Breast epithelium (tissue), 4 donors: ENCODE results near the gene NCOR1. TPM values are rescaled to one million over a fixed set of nuclear protein-coding genes. Genes with fewer than 3 reads are reported as not detected.
"Not testable (repeated sequence)": the region's sequence is repeated elsewhere in the genome, so short reads cannot be mapped to it uniquely, and the experiment has no call there.

Experiments
- DNase-seq, 2 donors: peaks; one replicate each; pipeline ENCODE4 v3.0.0-alpha.2; 2019; ENCODE audit warnings: low spot score in 2 of 2
- H3K27ac ChIP-seq, 2 donors: fragments of 200-600 bp; sonication (generic) in 1 of 2; one replicate each; pipeline ENCODE4 v1.5.1; 2016 to 2019; ENCODE audit warnings: mild to moderate bottlenecking in 1 of 2
- H3K27me3 ChIP-seq, 2 donors: fragments of 200-600 bp; sonication (generic) in 1 of 2; one replicate each; pipeline versions ENCODE4 v1.5.1 to v1.6.0; 2017 to 2019; ENCODE audit warnings: control low read depth in 1 of 2, mild to moderate bottlenecking in 1 of 2
- H3K36me3 ChIP-seq: fragments of 200-600 bp; one replicate; pipeline ENCODE4 v1.5.1; 2019
- H3K4me1 ChIP-seq, 2 donors: fragments of 200-600 bp; sonication (generic); one replicate each; pipeline ENCODE4 v1.5.1; 2016 to 2019; ENCODE audit warnings: control low read depth in 1 of 2
- H3K4me3 ChIP-seq, 3 donors: fragments of 200-600 bp; sonication (generic); 1 replicate in 2 of 3; 2 replicates in 1 of 3; pipeline ENCODE4 v1.5.1; 2016 to 2019; ENCODE audit warnings: mild to moderate bottlenecking in 3 of 3, moderate library complexity in 2 of 3
- H3K9me3 ChIP-seq, 2 donors: fragments of 200-600 bp; sonication (generic) in 1 of 2; one replicate each; pipeline ENCODE4 v1.5.1; 2016 to 2019; ENCODE audit warnings: control low read depth in 1 of 2
- POLR2A ChIP-seq: fragments of 450-650 bp; IDR thresholded peaks from one replicate; pipeline ENCODE4 v1.6.1; 2016; ENCODE audit warnings: antibody characterized with exemption, mild to moderate bottlenecking, moderate library complexity
- POLR2AphosphoS5 ChIP-seq, 3 donors: sonication (generic); formaldehyde crosslinking; IDR thresholded peaks; one replicate each; pipeline ENCODE4 v1.6.1; 2017; ENCODE audit warnings: antibody characterized with exemption in 3 of 3
- intact Hi-C: fragments of 100-400 bp; cut with DNase I; formaldehyde crosslinking; loops from one replicate; pipeline ENCODE4 v1.15.1; 2023; ENCODE audit warnings: low total_unique reads
- total RNA-seq, 3 donors: library from RNA; depleted of rRNA; stranded (reverse); fragments of >200 nt; gene quantifications; one replicate each; pipeline ENCODE4 v1.1.0, GENCODE V29; 2016
- TF ChIP-seq, protein P1 (sequence below), 3 donors: fragments of 450-650 bp; IDR thresholded peaks; one replicate each; pipeline ENCODE4 v1.5.1; 2016 to 2017; ENCODE audit warnings: antibody characterized with exemption in 3 of 3, mild to moderate bottlenecking in 3 of 3, moderate library complexity in 3 of 3

NCOR1 gene
- total RNA-seq, 3 donors from 2014 or later = 118 to 229 (median 174) TPM

GRCh38 chr17:16215002-16215272 lies 397 bp downstream of the NCOR1 start:
- H3K9me3 ChIP-seq = no peaks in the 10 kb centered on the region
- H3K27me3 ChIP-seq = no peaks in the 10 kb centered on the region
- peaks cover 0 to 8% of the 10 kb centered on the region in 2 donors for H3K4me1 ChIP-seq
- H3K36me3 ChIP-seq = no peaks in the 10 kb centered on the region
- peak overlapping the region; percentile 96 to 98 for H3K27ac ChIP-seq
- TF ChIP-seq POLR2A (no peak), POLR2AphosphoS5 (IDR thresholded peaks at IDR 0.05) (no peak)
- TF ChIP-seq, protein P1, sequence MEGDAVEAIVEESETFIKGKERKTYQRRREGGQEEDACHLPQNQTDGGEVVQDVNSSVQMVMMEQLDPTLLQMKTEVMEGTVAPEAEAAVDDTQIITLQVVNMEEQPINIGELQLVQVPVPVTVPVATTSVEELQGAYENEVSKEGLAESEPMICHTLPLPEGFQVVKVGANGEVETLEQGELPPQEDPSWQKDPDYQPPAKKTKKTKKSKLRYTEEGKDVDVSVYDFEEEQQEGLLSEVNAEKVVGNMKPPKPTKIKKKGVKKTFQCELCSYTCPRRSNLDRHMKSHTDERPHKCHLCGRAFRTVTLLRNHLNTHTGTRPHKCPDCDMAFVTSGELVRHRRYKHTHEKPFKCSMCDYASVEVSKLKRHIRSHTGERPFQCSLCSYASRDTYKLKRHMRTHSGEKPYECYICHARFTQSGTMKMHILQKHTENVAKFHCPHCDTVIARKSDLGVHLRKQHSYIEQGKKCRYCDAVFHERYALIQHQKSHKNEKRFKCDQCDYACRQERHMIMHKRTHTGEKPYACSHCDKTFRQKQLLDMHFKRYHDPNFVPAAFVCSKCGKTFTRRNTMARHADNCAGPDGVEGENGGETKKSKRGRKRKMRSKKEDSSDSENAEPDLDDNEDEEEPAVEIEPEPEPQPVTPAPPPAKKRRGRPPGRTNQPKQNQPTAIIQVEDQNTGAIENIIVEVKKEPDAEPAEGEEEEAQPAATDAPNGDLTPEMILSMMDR (IDR thresholded peaks at IDR 0.05) = no peak
- no peak for DNase-seq
- intact Hi-C loops = loop anchor here (10.0 kb wide), 1 partner anchor 1280 kb away; the partner anchor contains the start of gene RASD1
- peak overlapping the region; percentile 91 to 99 (median 98) for H3K4me3 ChIP-seq

- DNase-seq = no peak
- H3K4me1 ChIP-seq = peaks cover 0 to 8% of the 10 kb centered on the region in 2 donors
- no peaks in the 10 kb centered on the region for H3K9me3 ChIP-seq
- peak overlapping the region; percentile 96 to 98 for H3K27ac ChIP-seq
- TF ChIP-seq POLR2A (no peak), POLR2AphosphoS5 (IDR thresholded peaks at IDR 0.05) (no peak)
- TF ChIP-seq, protein P1 (IDR thresholded peaks at IDR 0.05) = no peak
- intact Hi-C loops = loop anchor here (10.0 kb wide), 1 partner anchor 1280 kb away; the partner anchor contains the start of gene RASD1
- no peaks in the 10 kb centered on the region for H3K36me3 ChIP-seq
- H3K27me3 ChIP-seq = no peaks in the 10 kb centered on the region
- H3K4me3 ChIP-seq = peak overlapping the region; percentile 91 to 99 (median 98)
Observed at GRCh38 chr17:16214190-16215001, 938 bp downstream of the NCOR1 start.

DNA sequence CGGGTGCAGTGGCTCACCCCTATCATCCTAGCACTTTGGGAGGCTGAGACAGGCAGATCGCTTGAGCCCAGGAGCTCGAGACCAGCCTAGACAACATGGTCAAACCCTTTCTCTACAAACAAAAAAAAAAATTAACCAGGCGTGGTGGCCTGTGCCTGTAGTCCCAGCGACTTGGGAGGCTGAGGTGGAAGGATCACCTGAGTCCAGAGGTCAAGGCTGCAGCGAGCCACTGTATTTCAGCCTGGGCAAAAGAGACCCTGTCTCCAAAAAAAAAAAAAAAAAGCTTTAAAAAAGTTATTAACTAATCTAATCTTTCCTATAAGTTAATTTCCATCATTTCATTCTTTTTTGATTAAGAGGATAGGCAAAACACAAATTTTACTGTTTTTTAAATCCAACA lies 2.5 kb downstream of the NCOR1 start:
- intact Hi-C loops = loop anchor here (10.0 kb wide), 1 partner anchor 1282 kb away; the partner anchor contains the start of gene RASD1
- Histone ChIP-seq H3K27ac (no peak overlapping the region), H3K4me1 (peaks cover 0 to 8% of the 10 kb centered on the region in 2 donors), H3K4me3 (no peak overlapping the region), H3K27me3 (no peaks in the 10 kb centered on the region), H3K36me3 (no peaks in the 10 kb centered on the region), H3K9me3 (no peaks in the 10 kb centered on the region)
- DNase-seq = no peak
- TF ChIP-seq, protein P1 (IDR thresholded peaks at IDR 0.05) = no peak
- TF ChIP-seq POLR2A = no peak
- no peak for TF ChIP-seq POLR2AphosphoS5 (IDR thresholded peaks at IDR 0.05)

DNA sequence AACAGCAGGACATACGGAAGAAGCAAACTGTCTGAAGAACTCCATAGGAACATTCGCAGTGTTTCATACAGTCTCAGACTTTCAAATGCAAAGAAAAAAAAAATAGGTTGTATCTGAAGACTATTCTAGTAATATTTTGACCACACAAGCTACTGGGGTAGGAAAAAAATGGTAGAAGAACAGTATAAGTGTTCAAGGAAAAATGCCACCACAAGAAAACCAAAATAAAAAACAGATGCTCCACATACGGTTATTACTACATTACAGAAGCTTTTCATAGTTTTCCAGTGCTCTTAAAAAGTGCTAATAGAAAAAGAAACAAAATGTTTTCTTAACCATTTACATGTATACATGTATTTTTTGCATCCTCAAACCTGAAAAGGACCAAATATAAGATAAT lies 3.7 kb downstream of the NCOR1 start:
- no peaks in the 10 kb centered on the region for H3K27me3 ChIP-seq
- no peak overlapping the region for H3K27ac ChIP-seq
- H3K9me3 ChIP-seq = no peaks in the 10 kb centered on the region
- H3K36me3 ChIP-seq = no peaks in the 10 kb centered on the region
- H3K4me1 ChIP-seq = peaks cover 0 to 8% of the 10 kb centered on the region in 2 donors
- intact Hi-C loops = loop anchor here (10.0 kb wide), 1 partner anchor 1283 kb away; the partner anchor contains the start of gene RASD1
- DNase-seq = no peak
- TF ChIP-seq, protein P1 (IDR thresholded peaks at IDR 0.05) = no peak
- TF ChIP-seq POLR2A = no peak
- no peak for TF ChIP-seq POLR2AphosphoS5 (IDR thresholded peaks at IDR 0.05)
- no peak overlapping the region for H3K4me3 ChIP-seq

GRCh38 chr17:16204763-16205162 lies 10.6 kb downstream of the NCOR1 start:
- DNase-seq, intact Hi-C loops, H3K4me1 ChIP-seq: not testable (repeated sequence)

DNA sequence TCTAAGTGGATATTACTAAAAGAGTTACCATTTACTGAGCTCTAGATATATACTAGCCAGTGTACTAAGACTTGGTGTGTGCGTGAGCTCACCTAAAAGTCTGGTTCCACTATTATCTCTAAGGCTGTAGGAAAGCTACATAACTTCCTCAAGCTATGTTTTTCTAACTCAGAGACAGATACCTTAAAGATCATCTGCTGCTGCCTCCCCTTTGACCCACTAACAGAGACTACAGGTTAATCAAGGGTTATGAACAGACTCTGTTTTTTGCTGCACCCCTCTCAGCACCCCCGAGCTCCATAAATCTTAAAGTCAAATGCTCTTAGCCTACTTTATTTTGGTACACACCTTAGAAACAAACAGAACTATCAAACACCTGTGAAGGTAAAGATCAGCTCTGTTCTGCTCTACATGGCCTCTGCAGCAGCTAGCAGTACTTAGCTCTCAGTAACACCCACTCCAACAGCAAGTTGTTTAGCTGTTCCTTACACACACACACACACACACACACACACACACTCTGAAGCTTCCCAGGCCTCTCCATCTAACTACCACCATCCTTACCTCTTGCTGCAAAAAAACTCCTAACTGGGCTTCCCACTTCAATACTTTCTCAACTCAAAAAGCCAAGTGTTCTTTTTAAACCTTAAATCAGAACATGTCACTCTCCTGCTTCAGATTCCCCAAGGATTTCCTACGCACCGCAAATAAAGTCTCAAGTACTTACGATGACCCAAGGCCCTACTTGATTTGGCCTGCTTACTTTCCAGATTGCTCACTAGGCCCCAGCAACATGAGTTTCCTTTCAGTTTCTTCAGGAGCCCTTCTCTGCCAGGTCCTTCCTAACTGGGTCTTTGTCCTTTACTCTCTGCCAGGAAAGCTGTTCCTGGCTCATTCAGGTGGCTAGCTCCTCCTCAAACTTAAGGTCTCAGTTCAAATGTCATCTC lies 12.5 kb downstream of the NCOR1 start:
- Histone ChIP-seq H3K27ac (peak overlapping the region; percentile 74 to 85), H3K4me3 (peak overlapping the region in 1 of 3 donors; percentile 12)
- H3K36me3 ChIP-seq, DNase-seq, H3K4me1 ChIP-seq, H3K27me3 ChIP-seq, intact Hi-C loops, H3K9me3 ChIP-seq: not testable (repeated sequence)

More at GRCh38 chr17:16204763-16205162, 10.6 kb downstream of the NCOR1 start:
- H3K9me3 ChIP-seq, H3K27ac ChIP-seq, H3K36me3 ChIP-seq, H3K4me3 ChIP-seq, H3K27me3 ChIP-seq: not testable (repeated sequence)

DNA sequence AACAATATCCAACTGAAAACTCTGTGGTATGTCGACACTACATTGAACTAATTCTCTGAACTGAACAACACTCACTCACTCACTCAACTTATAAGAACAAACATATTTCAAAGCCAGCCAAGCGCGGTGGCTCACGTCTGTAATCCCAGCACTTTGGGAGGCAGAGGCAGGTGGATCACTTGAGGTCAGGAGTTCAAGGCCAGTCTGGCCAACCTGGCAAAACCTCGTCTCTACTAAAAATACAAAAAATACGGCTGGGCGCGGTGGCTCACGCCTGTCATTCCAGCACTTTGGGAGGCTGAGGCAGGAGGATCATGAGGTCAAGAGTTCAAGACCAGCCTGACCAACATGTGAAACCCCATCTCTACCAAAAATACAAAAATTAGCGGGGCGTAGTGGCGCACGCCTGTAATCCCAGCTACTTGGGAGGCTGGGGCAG lies 13.6 kb downstream of the NCOR1 start:
- H3K36me3 ChIP-seq, H3K4me1 ChIP-seq, intact Hi-C loops, DNase-seq, H3K9me3 ChIP-seq, H3K27me3 ChIP-seq, H3K4me3 ChIP-seq: not testable (repeated sequence)
- peak overlapping the region; percentile 50 to 55 for H3K27ac ChIP-seq
